Choroid plexus epithelial cell (primary cell): ENCODE results near the gene GRIA1.

Experiments
- DNase-seq: peaks from one replicate; pipeline ENCODE4 v3.0.0-alpha.2; 2010; ENCODE audit warnings: low read depth
- H3K4me3 ChIP-seq: 2 replicates; pipeline ENCODE4 v1.5.1; 2011; ENCODE audit warnings: low read depth, mild to moderate bottlenecking, control low read depth, low read length, moderate library complexity
- CTCF ChIP-seq: conservative IDR thresholded peaks from 2 replicates; pipeline ENCODE4 v1.5.1; 2011; ENCODE audit warnings: low read depth, mild to moderate bottlenecking, control low read depth, inconsistent platforms, low read length, moderate library complexity

Gene GRIA1

GRCh38 chr5:153624451-153624765 is 133.9 kb downstream of the GRIA1 start:
- no peak for DNase-seq
- H3K4me3 ChIP-seq = no peak overlapping the region
- TF ChIP-seq CTCF = no peak

GRCh38 chr5:153625826-153626354 is 135.4 kb downstream of the GRIA1 start:
- no peak for DNase-seq
- no peak for TF ChIP-seq CTCF
- no peak overlapping the region for H3K4me3 ChIP-seq

GRCh38 chr5:153626836-153627235 is 136.4 kb downstream of the GRIA1 start:
- H3K4me3 ChIP-seq = no peak overlapping the region
- TF ChIP-seq CTCF = no peak
- no peak for DNase-seq

- peak; percentile 96 for DNase-seq
- TF ChIP-seq CTCF = peak; percentile 72
- no peak overlapping the region for H3K4me3 ChIP-seq
Measured at GRCh38 chr5:153629027-153629895, 138.8 kb downstream of the GRIA1 start.

GRCh38 chr5:153630546-153630945 is 140.1 kb downstream of the GRIA1 start:
- TF ChIP-seq CTCF = no peak
- no peak overlapping the region for H3K4me3 ChIP-seq
- no peak for DNase-seq

GRCh38 chr5:153632748-153633290 is 142.3 kb downstream of the GRIA1 start:
- DNase-seq = no peak
- H3K4me3 ChIP-seq = no peak overlapping the region
- TF ChIP-seq CTCF = no peak
